ENCODE data around the gene CHRNA5.
"Not testable (repeated sequence)": the region's sequence is repeated elsewhere in the genome, so short reads cannot be mapped to it uniquely, and the experiment has no call there.

Gene CHRNA5

GRCh38 chr15:78609551-78609950 is 44.2 kb downstream of the CHRNA5 start:
- H3K36me3 ChIP-seq (ENCODE audit: control insufficient read depth in 4 of 4, insufficient read depth in 4 of 4, low read length in 3 of 4); H3K27ac ChIP-seq (ENCODE audit: insufficient read depth in 1 of 2, low read depth in 1 of 2, low read length in 2 of 2, poor library complexity in 1 of 2, severe bottlenecking in 2 of 2); H3K27me3 ChIP-seq (replicated peaks in 2 of 5; ENCODE audit: control insufficient read depth in 4 of 5, insufficient read depth in 5 of 5, low read length in 4 of 5); H3K9me3 ChIP-seq (ENCODE audit: control extremely low read depth in 1 of 5, control insufficient read depth in 4 of 5, insufficient read depth in 2 of 5, low read depth in 1 of 5, low read length in 4 of 5); H3K4me3 ChIP-seq (ENCODE audit: control insufficient read depth in 1 of 7, extremely low read depth in 1 of 7, insufficient read depth in 4 of 7, low read depth in 2 of 7, low read length in 6 of 7); CTCF ChIA-PET; H3K4me1 ChIP-seq (ENCODE audit: control extremely low read depth in 1 of 4, control insufficient read depth in 4 of 4, insufficient read depth in 4 of 4, low read length in 3 of 4); DNase-seq; POLR2A ChIA-PET: not testable (repeated sequence)
- no CpG with 5 or more reads among the region's 3 CpGs for WGBS (ENCODE audit: insufficient coverage)

GRCh38 chr15:78614021-78614420 is 48.7 kb downstream of the CHRNA5 start:
- Histone ChIP-seq H3K27me3 (replicated peaks in 2 of 5; ENCODE audit: control insufficient read depth in 4 of 5, insufficient read depth in 5 of 5, low read length in 4 of 5) (peaks cover 0 to 6% (median 1%) of the 10 kb centered on the region in 5 experiments), H3K4me1 (ENCODE audit: control extremely low read depth in 1 of 4, control insufficient read depth in 4 of 4, insufficient read depth in 4 of 4, low read length in 3 of 4) (no peaks in the 10 kb centered on the region), H3K27ac (ENCODE audit: insufficient read depth in 1 of 2, low read depth in 1 of 2, low read length in 2 of 2, poor library complexity in 1 of 2, severe bottlenecking in 2 of 2) (no peak overlapping the region), H3K4me3 (ENCODE audit: control insufficient read depth in 1 of 7, extremely low read depth in 1 of 7, insufficient read depth in 4 of 7, low read depth in 2 of 7, low read length in 6 of 7) (no peak overlapping the region), H3K36me3 (ENCODE audit: control insufficient read depth in 4 of 4, insufficient read depth in 4 of 4, low read length in 3 of 4) (no peaks in the 10 kb centered on the region), H3K9me3 (ENCODE audit: control extremely low read depth in 1 of 5, control insufficient read depth in 4 of 5, insufficient read depth in 2 of 5, low read depth in 1 of 5, low read length in 4 of 5) (no peaks in the 10 kb centered on the region)
- no peak for DNase-seq
- POLR2A ChIA-PET, result no interaction called here
- CTCF ChIA-PET, result interaction anchor here (0.9 to 2.7 kb wide), 3 partner anchors 25 to 126 kb away, joined by 4 to 7 read pairs (median 4); no protein-coding TSS in a partner anchor
- WGBS (ENCODE audit: insufficient coverage), result 75% methylated on average over 3 of the region's 3 CpGs

GRCh38 chr15:78615151-78615589 is 49.9 kb downstream of the CHRNA5 start:
- ChIA-PET POLR2A (no interaction called here), CTCF (interaction anchor here (0.6 to 2.7 kb wide), 5 partner anchors 11 to 95 kb away, joined by 3 to 7 read pairs (median 3); no protein-coding TSS in a partner anchor)
- H3K36me3 ChIP-seq (ENCODE audit: control insufficient read depth in 4 of 4, insufficient read depth in 4 of 4, low read length in 3 of 4), result no peaks in the 10 kb centered on the region
- peaks cover 0 to 17% (median 11%) of the 10 kb centered on the region in 5 experiments for H3K27me3 ChIP-seq (replicated peaks in 2 of 5; ENCODE audit: control insufficient read depth in 4 of 5, insufficient read depth in 5 of 5, low read length in 4 of 5)
- 100% methylated on average over 2 of the region's 3 CpGs for WGBS (ENCODE audit: insufficient coverage)
- peaks cover 0 to 9% (median 5%) of the 10 kb centered on the region in 4 experiments for H3K4me1 ChIP-seq (ENCODE audit: control extremely low read depth in 1 of 4, control insufficient read depth in 4 of 4, insufficient read depth in 4 of 4, low read length in 3 of 4)
- no peak overlapping the region for H3K4me3 ChIP-seq (ENCODE audit: control insufficient read depth in 1 of 7, extremely low read depth in 1 of 7, insufficient read depth in 4 of 7, low read depth in 2 of 7, low read length in 6 of 7)
- DNase-seq, result no peak
- H3K9me3 ChIP-seq (ENCODE audit: control extremely low read depth in 1 of 5, control insufficient read depth in 4 of 5, insufficient read depth in 2 of 5, low read depth in 1 of 5, low read length in 4 of 5), result no peaks in the 10 kb centered on the region
- H3K27ac ChIP-seq (ENCODE audit: insufficient read depth in 1 of 2, low read depth in 1 of 2, low read length in 2 of 2, poor library complexity in 1 of 2, severe bottlenecking in 2 of 2), result no peak overlapping the region

GRCh38 chr15:78616506-78616905 is 51.2 kb downstream of the CHRNA5 start:
- WGBS (ENCODE audit: insufficient coverage), result 96% methylated on average over 2 of the region's 2 CpGs
- no peaks in the 10 kb centered on the region for H3K9me3 ChIP-seq (ENCODE audit: control extremely low read depth in 1 of 5, control insufficient read depth in 4 of 5, insufficient read depth in 2 of 5, low read depth in 1 of 5, low read length in 4 of 5)

GRCh38 chr15:78617076-78617475 is 51.8 kb downstream of the CHRNA5 start:
- ChIA-PET POLR2A (no interaction called here), CTCF (interaction anchor here (1.4 to 1.5 kb wide), 2 partner anchors 47 to 92 kb away, joined by 3 to 4 read pairs; no protein-coding TSS in a partner anchor)
- Histone ChIP-seq H3K27ac (ENCODE audit: insufficient read depth in 1 of 2, low read depth in 1 of 2, low read length in 2 of 2, poor library complexity in 1 of 2, severe bottlenecking in 2 of 2) (no peak overlapping the region), H3K36me3 (ENCODE audit: control insufficient read depth in 4 of 4, insufficient read depth in 4 of 4, low read length in 3 of 4) (no peaks in the 10 kb centered on the region), H3K4me1 (ENCODE audit: control extremely low read depth in 1 of 4, control insufficient read depth in 4 of 4, insufficient read depth in 4 of 4, low read length in 3 of 4) (peaks cover 0 to 17% (median 14%) of the 10 kb centered on the region in 4 experiments), H3K4me3 (ENCODE audit: control insufficient read depth in 1 of 7, extremely low read depth in 1 of 7, insufficient read depth in 4 of 7, low read depth in 2 of 7, low read length in 6 of 7) (no peak overlapping the region), H3K27me3 (replicated peaks in 2 of 5; ENCODE audit: control insufficient read depth in 4 of 5, insufficient read depth in 5 of 5, low read length in 4 of 5) (peaks cover 2 to 36% (median 18%) of the 10 kb centered on the region in 5 experiments), H3K9me3 (ENCODE audit: control extremely low read depth in 1 of 5, control insufficient read depth in 4 of 5, insufficient read depth in 2 of 5, low read depth in 1 of 5, low read length in 4 of 5) (no peaks in the 10 kb centered on the region)
- WGBS (ENCODE audit: insufficient coverage), result 87% methylated on average over 3 of the region's 7 CpGs
- DNase-seq, result no peak

More at GRCh38 chr15:78616506-78616905, 51.2 kb downstream of the CHRNA5 start:
- Histone ChIP-seq H3K27me3 (replicated peaks in 2 of 5; ENCODE audit: control insufficient read depth in 4 of 5, insufficient read depth in 5 of 5, low read length in 4 of 5) (peaks cover 0 to 30% (median 12%) of the 10 kb centered on the region in 5 experiments), H3K27ac (ENCODE audit: insufficient read depth in 1 of 2, low read depth in 1 of 2, low read length in 2 of 2, poor library complexity in 1 of 2, severe bottlenecking in 2 of 2) (no peak overlapping the region), H3K4me3 (ENCODE audit: control insufficient read depth in 1 of 7, extremely low read depth in 1 of 7, insufficient read depth in 4 of 7, low read depth in 2 of 7, low read length in 6 of 7) (no peak overlapping the region), H3K36me3 (ENCODE audit: control insufficient read depth in 4 of 4, insufficient read depth in 4 of 4, low read length in 3 of 4) (no peaks in the 10 kb centered on the region), H3K4me1 (ENCODE audit: control extremely low read depth in 1 of 4, control insufficient read depth in 4 of 4, insufficient read depth in 4 of 4, low read length in 3 of 4) (peaks cover 0 to 17% (median 14%) of the 10 kb centered on the region in 4 experiments)
- DNase-seq, result no peak
- ChIA-PET POLR2A (interaction anchor here (0.6 kb wide), 1 partner anchor 96 kb away, joined by 3 read pairs; no protein-coding TSS in a partner anchor), CTCF (interaction anchor here (1.0 to 2.7 kb wide), 5 partner anchors 12 to 134 kb away, joined by 3 to 7 read pairs (median 4); no protein-coding TSS in a partner anchor)

GRCh38 chr15:78617516-78617915 is 52.2 kb downstream of the CHRNA5 start:
- no peak for DNase-seq
- no peaks in the 10 kb centered on the region for H3K36me3 ChIP-seq (ENCODE audit: control insufficient read depth in 4 of 4, insufficient read depth in 4 of 4, low read length in 3 of 4)
- H3K27me3 ChIP-seq (replicated peaks in 2 of 5; ENCODE audit: control insufficient read depth in 4 of 5, insufficient read depth in 5 of 5, low read length in 4 of 5), result peaks cover 5 to 41% (median 18%) of the 10 kb centered on the region in 5 experiments
- POLR2A ChIA-PET, result no interaction called here
- H3K27ac ChIP-seq (ENCODE audit: insufficient read depth in 1 of 2, low read depth in 1 of 2, low read length in 2 of 2, poor library complexity in 1 of 2, severe bottlenecking in 2 of 2), result no peak overlapping the region
- peaks cover 0 to 17% (median 14%) of the 10 kb centered on the region in 4 experiments for H3K4me1 ChIP-seq (ENCODE audit: control extremely low read depth in 1 of 4, control insufficient read depth in 4 of 4, insufficient read depth in 4 of 4, low read length in 3 of 4)
- CTCF ChIA-PET, result interaction anchor here (1.7 to 3.1 kb wide), 2 partner anchors 12 to 21 kb away, joined by 3 to 13 read pairs; no protein-coding TSS in a partner anchor
- no peak overlapping the region for H3K4me3 ChIP-seq (ENCODE audit: control insufficient read depth in 1 of 7, extremely low read depth in 1 of 7, insufficient read depth in 4 of 7, low read depth in 2 of 7, low read length in 6 of 7)
- WGBS (ENCODE audit: insufficient coverage), result 100% methylated on average over 5 of the region's 5 CpGs
- H3K9me3 ChIP-seq (ENCODE audit: control extremely low read depth in 1 of 5, control insufficient read depth in 4 of 5, insufficient read depth in 2 of 5, low read depth in 1 of 5, low read length in 4 of 5), result no peaks in the 10 kb centered on the region

- Histone ChIP-seq H3K4me1 (ENCODE audit: control extremely low read depth in 1 of 4, control insufficient read depth in 4 of 4, insufficient read depth in 4 of 4, low read length in 3 of 4) (peaks cover 0 to 17% (median 14%) of the 10 kb centered on the region in 4 experiments), H3K36me3 (ENCODE audit: control insufficient read depth in 4 of 4, insufficient read depth in 4 of 4, low read length in 3 of 4) (no peaks in the 10 kb centered on the region), H3K9me3 (ENCODE audit: control extremely low read depth in 1 of 5, control insufficient read depth in 4 of 5, insufficient read depth in 2 of 5, low read depth in 1 of 5, low read length in 4 of 5) (no peaks in the 10 kb centered on the region), H3K27ac (ENCODE audit: insufficient read depth in 1 of 2, low read depth in 1 of 2, low read length in 2 of 2, poor library complexity in 1 of 2, severe bottlenecking in 2 of 2) (no peak overlapping the region), H3K4me3 (ENCODE audit: control insufficient read depth in 1 of 7, extremely low read depth in 1 of 7, insufficient read depth in 4 of 7, low read depth in 2 of 7, low read length in 6 of 7) (no peak overlapping the region), H3K27me3 (replicated peaks in 2 of 5; ENCODE audit: control insufficient read depth in 4 of 5, insufficient read depth in 5 of 5, low read length in 4 of 5) (peaks cover 5 to 41% (median 18%) of the 10 kb centered on the region in 5 experiments)
- ChIA-PET POLR2A (no interaction called here), CTCF (interaction anchor here (1.5 to 3.1 kb wide), 4 partner anchors 11 to 21 kb away, joined by 3 to 13 read pairs (median 7); no protein-coding TSS in a partner anchor)
- 96% methylated on average over 8 of the region's 8 CpGs for WGBS (ENCODE audit: insufficient coverage)
- no peak for DNase-seq
Observed at GRCh38 chr15:78618064-78618463, 52.7 kb downstream of the CHRNA5 start.
